Stimulated activated CD8-positive, alpha-beta memory T cell treated with anti-CD3 and anti-CD28 coated beads, Interleukin-12 subunit alpha, Interleukin-12 subunit beta, amount 100 ng/mL, for 1 hour (primary cell): ENCODE measurements around the gene RNF25.

Experiments
- DNase-seq: peaks from one replicate; pipeline ENCODE4 v3.0.0-alpha.2; 2020; ENCODE audit warnings: low read depth

RNF25 gene

DNA sequence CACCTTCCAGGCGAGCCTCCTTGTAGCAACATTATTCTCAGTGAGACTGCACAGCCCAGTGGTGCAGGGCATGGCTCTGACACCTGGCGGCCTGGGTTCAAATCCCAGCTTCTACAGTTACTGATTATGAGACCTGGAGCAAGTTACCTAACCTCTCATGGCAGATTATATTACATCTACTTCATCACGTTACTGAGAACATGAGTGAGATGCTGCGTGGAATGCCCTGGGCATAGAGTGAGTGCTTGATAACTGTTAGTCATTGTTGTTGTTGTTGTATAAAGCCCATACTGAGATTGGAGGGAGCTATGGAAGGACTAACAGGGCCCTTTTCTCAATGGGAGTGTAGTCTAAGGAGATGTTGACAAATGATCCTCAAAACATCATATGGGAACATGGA is 45.4 kb downstream of the RNF25 start:
- no peak for DNase-seq

GRCh38 chr2:218623366-218623705 is 48.5 kb downstream of the RNF25 start:
- no peak for DNase-seq

DNA sequence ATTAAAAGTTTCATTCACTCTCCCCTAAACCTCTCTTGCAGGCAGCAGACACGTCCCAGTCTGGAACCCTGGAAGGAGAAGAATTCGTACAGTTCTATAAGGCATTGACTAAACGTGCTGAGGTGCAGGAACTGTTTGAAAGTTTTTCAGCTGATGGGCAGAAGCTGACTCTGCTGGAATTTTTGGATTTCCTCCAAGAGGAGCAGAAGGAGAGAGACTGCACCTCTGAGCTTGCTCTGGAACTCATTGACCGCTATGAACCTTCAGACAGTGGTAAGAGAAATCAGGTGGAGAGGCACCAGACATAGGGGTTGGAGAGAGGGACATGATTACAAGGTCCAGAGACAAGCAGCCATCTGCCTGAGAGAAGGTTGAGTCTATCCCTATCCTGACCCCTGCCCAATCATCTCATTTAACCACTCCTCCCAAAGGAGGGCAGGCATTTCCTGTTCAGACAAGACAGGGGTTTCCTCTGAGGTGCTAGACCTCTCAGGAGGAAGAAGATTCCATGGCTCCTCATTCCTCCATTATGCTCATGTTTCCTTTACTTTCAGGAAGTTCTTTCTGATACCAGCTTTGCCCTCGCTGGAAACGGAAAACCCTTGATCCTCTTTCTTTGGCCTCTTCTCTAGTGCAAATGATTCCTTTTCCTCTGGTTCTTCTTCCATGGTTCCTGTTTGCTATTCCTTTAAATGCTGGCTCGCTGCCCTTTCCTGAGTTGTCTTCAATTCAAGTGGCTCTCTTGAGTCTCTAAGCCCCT is 49.0 kb downstream of the RNF25 start:
- no peak for DNase-seq

DNA sequence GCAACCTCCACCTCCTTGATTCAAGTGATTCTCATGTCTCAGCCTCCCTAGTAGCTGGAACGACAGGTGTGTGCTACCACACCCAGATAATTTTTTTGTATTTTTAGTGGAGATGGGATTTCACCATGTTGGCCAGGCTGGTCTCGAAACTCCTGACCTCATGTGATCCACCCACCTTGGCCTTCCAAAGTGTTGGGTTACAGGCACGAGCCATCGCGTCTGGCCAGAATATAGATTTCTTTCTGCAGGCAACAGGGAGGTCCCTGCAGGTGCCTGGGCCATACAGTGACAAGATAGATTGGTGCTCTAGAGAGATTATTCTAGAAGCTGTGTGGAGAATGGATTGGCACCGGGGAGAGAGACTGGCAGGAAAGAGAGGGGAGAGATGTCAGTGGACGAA is 50.8 kb downstream of the RNF25 start:
- DNase-seq = no peak

DNA sequence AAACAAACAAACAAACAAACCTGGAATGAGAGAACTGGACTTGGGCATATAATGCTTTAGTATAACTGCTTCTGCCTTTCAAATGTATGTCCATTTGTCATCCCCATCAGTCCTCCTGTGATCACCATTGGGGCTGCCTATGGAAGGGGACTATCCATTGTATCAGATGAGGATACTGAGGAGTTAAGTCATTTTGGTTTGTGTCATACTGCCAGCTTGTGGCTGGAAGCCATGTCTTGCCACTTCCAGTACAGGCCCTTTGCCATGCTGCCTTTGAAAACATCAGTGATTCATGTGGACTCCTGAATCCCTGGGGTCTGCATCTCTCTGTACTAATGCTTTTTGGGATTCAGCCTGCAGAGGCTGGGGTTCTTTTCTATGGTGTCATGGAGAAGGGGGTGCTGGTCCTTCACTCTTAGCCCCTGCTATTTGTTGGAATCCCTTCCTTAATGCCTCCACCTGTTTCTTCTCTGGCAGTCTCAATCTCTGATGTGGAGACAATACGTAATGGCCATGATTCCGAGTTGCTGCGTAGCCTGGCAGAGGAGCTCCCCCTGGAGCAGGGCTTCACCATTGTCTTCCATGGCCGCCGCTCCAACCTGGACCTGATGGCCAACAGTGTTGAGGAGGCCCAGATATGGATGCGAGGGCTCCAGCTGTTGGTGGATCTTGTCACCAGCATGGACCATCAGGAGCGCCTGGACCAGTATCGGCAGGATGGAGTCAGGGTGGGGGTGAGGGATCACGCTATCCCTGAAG is 53.5 kb downstream of the RNF25 start:
- no peak for DNase-seq

DNA sequence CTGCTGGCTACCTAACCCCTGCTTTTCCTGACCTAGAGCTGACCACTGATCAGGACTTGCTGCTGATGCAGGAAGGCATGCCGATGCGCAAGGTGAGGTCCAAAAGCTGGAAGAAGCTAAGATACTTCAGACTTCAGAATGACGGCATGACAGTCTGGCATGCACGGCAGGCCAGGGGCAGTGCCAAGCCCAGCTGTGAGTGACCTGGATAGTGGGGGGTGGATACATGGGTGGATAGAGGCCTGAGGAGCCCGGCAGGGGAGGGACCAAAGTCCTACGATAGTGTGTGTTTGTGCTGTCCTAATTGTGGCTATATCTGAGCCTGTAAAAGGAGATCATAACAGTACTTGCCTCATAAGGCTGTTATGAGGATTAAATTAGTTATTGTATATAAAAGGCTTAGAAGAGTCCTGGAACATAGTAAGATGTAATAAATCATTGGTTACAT is 55.9 kb downstream of the RNF25 start:
- DNase-seq = no peak
